Mesothelial cell of epicardium (in vitro differentiated cells): ENCODE data around the gene INO80. TPM values are rescaled to one million over a fixed set of nuclear protein-coding genes. Genes with fewer than 3 reads are reported as not detected.

ENCODE experiments used
- DNase-seq, 2 experiments: peaks; one replicate each; pipeline ENCODE4 v3.0.0; 2021; ENCODE audit warnings: low spot score in 2 of 2; ENCODE audit not compliant: unreplicated experiment in 2 of 2
- H3K27ac Mint-ChIP-seq: 2 replicates; pipeline ENCODE4 v1.8.0; 2021; ENCODE audit warnings: mixed read lengths
- H3K27me3 Mint-ChIP-seq: 2 replicates; pipeline ENCODE4 v1.8.0; 2021; ENCODE audit warnings: low read depth, mixed read lengths
- H3K36me3 Mint-ChIP-seq: 2 replicates; pipeline ENCODE4 v1.8.0; 2021; ENCODE audit warnings: mixed read lengths
- H3K4me1 Mint-ChIP-seq: 2 replicates; pipeline ENCODE4 v1.8.0; 2021; ENCODE audit warnings: mixed read lengths
- H3K4me3 Mint-ChIP-seq: 2 replicates; pipeline ENCODE4 v1.8.0; 2021; ENCODE audit warnings: mild to moderate bottlenecking, moderate library complexity, mixed read lengths
- H3K9me3 Mint-ChIP-seq: 2 replicates; pipeline ENCODE4 v1.8.0; 2021; ENCODE audit warnings: mixed read lengths
- total RNA-seq: library from RNA; stranded (reverse); gene quantifications from 3 replicates; pipeline ENCODE4 v1.2.1, GENCODE V29; 2021
- TF ChIP-seq, protein P1 (sequence below): fragments of 200-600 bp; sonication (generic); IDR thresholded peaks from one replicate; pipeline ENCODE4 v1.5.0; 2021; ENCODE audit warnings: antibody characterized with exemption; ENCODE audit not compliant: unreplicated experiment

Gene INO80
- total RNA-seq, 1 donor from 2014 or later: 23.7 TPM

DNA sequence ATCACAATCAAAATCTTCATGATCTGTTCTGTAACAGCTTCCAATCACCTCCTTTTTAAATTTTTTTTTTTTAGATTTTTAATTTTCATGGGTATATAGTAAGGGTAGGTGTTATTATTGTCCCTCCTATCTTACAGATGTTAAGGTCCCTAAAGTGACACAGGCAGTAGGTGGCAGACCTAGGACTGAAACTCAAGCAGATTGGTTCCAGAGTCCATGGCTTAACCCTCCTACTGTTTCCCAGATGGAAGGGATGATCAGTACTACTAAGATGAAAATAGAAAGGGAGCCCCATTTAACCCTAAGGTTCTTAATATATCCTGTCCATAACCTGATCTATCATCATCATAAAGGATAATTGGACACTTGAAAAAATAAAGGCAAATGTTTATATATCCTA lies 105.7 kb downstream of the INO80 start:
- peaks cover 14% of the 10 kb centered on the region for H3K36me3 Mint-ChIP-seq
- no peaks in the 10 kb centered on the region for H3K27me3 Mint-ChIP-seq
- H3K9me3 Mint-ChIP-seq: no peaks in the 10 kb centered on the region
- H3K27ac Mint-ChIP-seq: no peak overlapping the region
- TF ChIP-seq, protein P1, sequence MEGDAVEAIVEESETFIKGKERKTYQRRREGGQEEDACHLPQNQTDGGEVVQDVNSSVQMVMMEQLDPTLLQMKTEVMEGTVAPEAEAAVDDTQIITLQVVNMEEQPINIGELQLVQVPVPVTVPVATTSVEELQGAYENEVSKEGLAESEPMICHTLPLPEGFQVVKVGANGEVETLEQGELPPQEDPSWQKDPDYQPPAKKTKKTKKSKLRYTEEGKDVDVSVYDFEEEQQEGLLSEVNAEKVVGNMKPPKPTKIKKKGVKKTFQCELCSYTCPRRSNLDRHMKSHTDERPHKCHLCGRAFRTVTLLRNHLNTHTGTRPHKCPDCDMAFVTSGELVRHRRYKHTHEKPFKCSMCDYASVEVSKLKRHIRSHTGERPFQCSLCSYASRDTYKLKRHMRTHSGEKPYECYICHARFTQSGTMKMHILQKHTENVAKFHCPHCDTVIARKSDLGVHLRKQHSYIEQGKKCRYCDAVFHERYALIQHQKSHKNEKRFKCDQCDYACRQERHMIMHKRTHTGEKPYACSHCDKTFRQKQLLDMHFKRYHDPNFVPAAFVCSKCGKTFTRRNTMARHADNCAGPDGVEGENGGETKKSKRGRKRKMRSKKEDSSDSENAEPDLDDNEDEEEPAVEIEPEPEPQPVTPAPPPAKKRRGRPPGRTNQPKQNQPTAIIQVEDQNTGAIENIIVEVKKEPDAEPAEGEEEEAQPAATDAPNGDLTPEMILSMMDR: no peak
- DNase-seq: no peak
- H3K4me1 Mint-ChIP-seq: peaks cover 12% of the 10 kb centered on the region
- H3K4me3 Mint-ChIP-seq: no peak overlapping the region

DNA sequence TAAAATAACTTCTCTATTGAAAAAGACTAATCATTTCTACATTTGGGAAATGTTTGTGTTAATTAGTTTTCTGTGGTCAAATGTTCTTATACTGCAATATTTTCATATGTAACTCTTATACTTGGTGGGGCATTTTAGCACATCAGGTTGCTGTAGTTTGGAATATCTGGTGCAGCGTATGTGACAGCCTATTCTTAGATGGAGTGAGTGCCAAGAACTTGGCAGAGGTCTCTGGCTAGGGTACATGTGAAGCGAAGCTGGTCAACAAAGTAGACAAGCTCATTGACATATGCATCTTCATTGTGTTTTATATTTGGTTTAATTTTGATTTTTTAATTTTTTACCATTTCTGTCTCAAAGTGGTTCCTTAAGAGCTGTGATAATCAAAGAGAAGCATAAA lies 109.6 kb downstream of the INO80 start:
- Mint-ChIP-seq H3K36me3 (peaks cover 8% of the 10 kb centered on the region), H3K4me3 (no peak overlapping the region), H3K27me3 (no peaks in the 10 kb centered on the region), H3K4me1 (peaks cover 8% of the 10 kb centered on the region), H3K27ac (no peak overlapping the region), H3K9me3 (no peaks in the 10 kb centered on the region)
- TF ChIP-seq, protein P1: no peak
- no peak for DNase-seq

DNA sequence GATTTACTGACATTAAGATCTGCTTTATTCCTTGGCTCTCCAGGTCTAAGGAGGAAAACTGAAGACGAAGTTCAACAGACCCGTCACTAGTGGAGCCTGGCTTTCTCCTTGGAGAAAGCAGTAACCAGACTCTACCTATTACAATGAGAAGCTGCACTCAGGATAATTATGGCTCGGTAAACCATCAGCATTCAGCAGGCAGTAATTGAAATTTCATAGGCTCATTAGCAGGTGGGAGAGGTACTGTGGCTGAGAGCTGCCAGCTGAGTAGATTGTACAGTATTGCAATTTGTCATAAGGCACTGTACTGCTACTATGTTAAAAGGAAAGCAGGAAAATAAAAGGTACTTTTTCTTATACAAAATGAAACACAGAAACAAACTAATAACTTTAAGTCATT lies 111.6 kb downstream of the INO80 start:
- peaks cover 14% of the 10 kb centered on the region for H3K36me3 Mint-ChIP-seq
- H3K4me3 Mint-ChIP-seq: no peak overlapping the region
- no peak overlapping the region for H3K27ac Mint-ChIP-seq
- H3K4me1 Mint-ChIP-seq: no peaks in the 10 kb centered on the region
- H3K9me3 Mint-ChIP-seq: no peaks in the 10 kb centered on the region
- no peaks in the 10 kb centered on the region for H3K27me3 Mint-ChIP-seq
- no peak for DNase-seq
- TF ChIP-seq, protein P1: no peak

DNA sequence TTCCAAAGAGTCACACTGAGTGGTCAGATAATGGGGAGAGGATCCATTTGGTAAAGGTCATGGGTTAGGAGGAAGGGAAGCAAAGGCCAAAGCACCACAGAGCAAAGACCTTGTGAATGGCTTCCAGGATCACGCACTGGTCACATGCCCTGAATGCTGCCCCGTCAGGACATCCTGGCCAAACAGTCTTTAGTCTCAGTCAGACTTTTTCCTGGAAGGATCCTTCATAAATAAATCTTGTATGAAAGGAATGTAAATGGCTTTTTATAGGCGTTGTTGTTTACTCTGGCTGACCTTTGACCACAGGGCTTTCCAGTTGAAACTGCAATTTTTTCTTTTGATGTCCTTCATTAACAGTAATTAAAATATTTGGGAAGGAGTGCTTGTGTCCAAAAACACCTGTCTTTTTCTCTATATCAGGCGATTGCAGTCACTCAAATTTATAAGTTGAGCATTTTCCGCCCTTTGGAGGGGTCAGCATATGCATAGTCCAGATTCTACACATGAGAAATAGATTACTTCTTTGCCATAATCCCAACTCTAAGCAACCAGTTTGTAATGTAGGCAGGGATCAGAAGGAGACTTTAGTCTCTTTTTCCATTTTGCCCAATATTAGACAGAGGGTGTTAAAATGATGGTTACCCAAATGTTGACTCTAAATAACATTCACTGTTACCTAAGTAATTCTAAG lies 114.4 kb downstream of the INO80 start:
- H3K9me3 Mint-ChIP-seq: no peaks in the 10 kb centered on the region
- peaks cover 15% of the 10 kb centered on the region for H3K36me3 Mint-ChIP-seq
- no peaks in the 10 kb centered on the region for H3K27me3 Mint-ChIP-seq
- no peak overlapping the region for H3K27ac Mint-ChIP-seq
- no peak for DNase-seq
- TF ChIP-seq, protein P1: no peak
- H3K4me3 Mint-ChIP-seq: no peak overlapping the region
- H3K4me1 Mint-ChIP-seq: no peaks in the 10 kb centered on the region

DNA sequence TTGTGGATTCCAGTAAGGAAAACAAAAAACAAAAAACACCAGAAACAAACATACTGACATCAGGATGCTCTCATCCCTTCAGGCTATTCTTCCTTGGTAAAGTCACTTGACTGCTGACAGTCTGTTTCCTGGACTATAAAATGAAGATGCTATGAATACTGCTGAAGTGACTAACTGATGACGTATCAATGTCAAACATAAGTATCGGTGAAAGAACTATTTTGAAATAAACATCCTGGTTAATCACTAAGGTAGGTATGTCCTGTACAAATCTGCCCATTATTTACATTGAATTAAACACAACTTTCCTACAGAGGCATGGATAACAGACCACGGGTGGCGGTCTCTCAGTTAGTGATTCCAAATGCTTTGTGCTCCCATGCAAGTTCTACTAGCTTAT lies 116.9 kb downstream of the INO80 start:
- Mint-ChIP-seq H3K36me3 (peaks cover 22% of the 10 kb centered on the region), H3K4me3 (no peak overlapping the region)
- DNase-seq: no peak

More for the DNA sequence above, 116.9 kb downstream of the INO80 start:
- TF ChIP-seq, protein P1: no peak
- Mint-ChIP-seq H3K4me1 (peaks cover 8% of the 10 kb centered on the region), H3K9me3 (no peaks in the 10 kb centered on the region), H3K27ac (no peak overlapping the region), H3K27me3 (no peaks in the 10 kb centered on the region)
